ENCODE results near the gene USP6NL. TPM values are rescaled to one million over a fixed set of nuclear protein-coding genes. Genes with fewer than 3 reads are reported as not detected.

USP6NL gene
- total RNA-seq, 2 experiments from 2014 or later: 2.3 to 2.5 TPM

DNA sequence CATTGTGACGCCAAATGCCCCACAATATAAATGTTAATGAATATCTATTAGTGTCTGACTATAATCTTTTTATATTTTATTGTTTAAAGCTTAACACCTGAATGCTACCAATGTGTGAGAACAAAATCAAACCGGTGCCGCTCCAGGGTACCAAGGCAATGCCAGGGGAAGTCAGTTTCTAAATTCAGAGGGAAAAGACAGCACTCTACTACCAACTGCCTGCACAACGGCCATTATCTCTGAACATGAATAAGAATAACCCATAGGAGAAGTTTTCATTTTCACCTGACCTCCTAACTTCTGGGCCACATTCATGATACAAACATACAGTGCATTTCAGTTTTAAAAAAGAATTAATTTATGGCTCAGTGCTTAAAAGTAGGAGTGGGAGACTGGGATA is 21.7 kb downstream of the USP6NL start:
- Mint-ChIP-seq H3K27ac (no peak overlapping the region), H3K9me3 (no peaks in the 10 kb centered on the region), H3K4me1 (ENCODE audit: low read depth) (peaks cover 9% of the 10 kb centered on the region), H3K27me3 (peaks cover 2% of the 10 kb centered on the region), H3K36me3 (ENCODE audit: low read depth) (peaks cover 5% of the 10 kb centered on the region), H3K4me3 (no peak overlapping the region)
- CTCF ChIA-PET: no interaction called here
- TF ChIP-seq CTCF (IDR thresholded peaks at IDR 0.05): no peak
- DNase-seq (no peak), ATAC-seq (no peak)
- POLR2A ChIA-PET: no interaction called here
- intact Hi-C loops (cut with micrococcal nuclease): no loop called here

DNA sequence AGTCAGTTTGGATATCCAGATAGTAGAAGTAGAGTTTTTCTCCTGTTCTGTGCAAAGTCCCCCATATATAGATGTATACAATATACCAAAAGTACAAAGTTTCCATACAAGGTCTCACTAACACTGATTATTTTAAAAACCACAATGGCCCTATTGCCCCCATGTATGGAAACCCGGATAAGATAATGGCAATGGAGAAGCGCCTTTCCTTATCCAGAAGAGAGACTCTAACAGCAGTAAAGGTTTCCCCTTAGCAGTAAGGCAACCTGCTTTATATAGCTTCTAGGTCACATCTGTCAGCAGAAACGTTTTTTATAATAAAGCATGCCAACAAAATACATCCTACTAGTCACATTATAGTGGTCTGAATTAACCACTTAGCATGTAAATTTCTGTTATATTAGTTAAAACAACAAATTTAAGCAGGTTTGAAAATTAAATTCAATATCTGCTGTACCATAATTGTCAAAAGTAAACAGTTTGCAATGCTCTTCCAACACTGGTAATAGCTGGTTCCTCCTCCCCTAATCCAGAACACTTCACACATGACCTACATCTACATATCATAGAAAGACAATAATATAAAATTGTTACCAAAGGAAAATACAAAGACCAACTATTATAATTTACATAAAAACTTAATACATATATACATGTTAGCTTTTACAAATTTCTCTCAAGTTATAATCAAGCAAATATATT is 22.4 kb downstream of the USP6NL start:
- no peak for DNase-seq
- H3K36me3 Mint-ChIP-seq (ENCODE audit: low read depth): peaks cover 5% of the 10 kb centered on the region
- H3K4me3 Mint-ChIP-seq: no peak overlapping the region
- intact Hi-C loops (cut with micrococcal nuclease): no loop called here
- no peak overlapping the region for H3K27ac Mint-ChIP-seq
- no peak for ATAC-seq
- no peaks in the 10 kb centered on the region for H3K9me3 Mint-ChIP-seq
- CTCF ChIA-PET: interaction anchor here (2.0 kb wide), 1 partner anchor 73 kb away, joined by 7 read pairs; no protein-coding TSS in a partner anchor
- TF ChIP-seq CTCF (IDR thresholded peaks at IDR 0.05): no peak
- POLR2A ChIA-PET: no interaction called here
- peaks cover 9% of the 10 kb centered on the region for H3K4me1 Mint-ChIP-seq (ENCODE audit: low read depth)
- H3K27me3 Mint-ChIP-seq: peaks cover 2% of the 10 kb centered on the region

- no peak for TF ChIP-seq CTCF (IDR thresholded peaks at IDR 0.05)
- intact Hi-C loops (cut with micrococcal nuclease): no loop called here
- peaks cover 9% of the 10 kb centered on the region for H3K4me1 Mint-ChIP-seq (ENCODE audit: low read depth)
- peaks cover 2% of the 10 kb centered on the region for H3K27me3 Mint-ChIP-seq
- ATAC-seq: no peak
- no peaks in the 10 kb centered on the region for H3K9me3 Mint-ChIP-seq
- DNase-seq: no peak
- H3K36me3 Mint-ChIP-seq (ENCODE audit: low read depth): peaks cover 5% of the 10 kb centered on the region
- H3K27ac Mint-ChIP-seq: no peak overlapping the region
- ChIA-PET CTCF (interaction anchor here (0.8 to 2.0 kb wide), 2 partner anchors 10 to 72 kb away, joined by 3 to 7 read pairs; no protein-coding TSS in a partner anchor), POLR2A (interaction anchor here (0.9 kb wide), 1 partner anchor 157 kb away, joined by 3 read pairs; no protein-coding TSS in a partner anchor)
- H3K4me3 Mint-ChIP-seq: no peak overlapping the region
Measured at GRCh38 chr10:11587722-11588259, 23.7 kb downstream of the USP6NL start.

DNA sequence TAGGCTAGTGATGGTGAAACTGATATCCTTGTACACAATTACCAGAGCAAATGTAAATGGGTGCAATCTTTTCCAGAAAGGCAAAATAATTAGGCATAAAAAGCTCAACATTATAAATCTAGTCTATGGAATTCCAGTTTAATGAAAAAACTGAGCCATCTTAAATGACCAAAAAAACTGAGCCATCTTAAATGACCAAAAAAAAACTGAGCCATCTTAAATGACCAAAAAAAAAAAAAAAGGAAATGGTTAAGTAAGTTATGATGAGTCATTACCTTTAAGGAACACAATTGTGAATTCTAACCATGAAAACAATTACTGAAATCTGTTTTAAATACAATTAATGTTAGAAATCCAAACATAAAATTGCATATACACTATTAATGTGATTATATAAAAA is 25.3 kb downstream of the USP6NL start:
- ATAC-seq: no peak
- no peak for DNase-seq
- no peaks in the 10 kb centered on the region for H3K9me3 Mint-ChIP-seq
- peaks cover 5% of the 10 kb centered on the region for H3K36me3 Mint-ChIP-seq (ENCODE audit: low read depth)
- CTCF ChIA-PET: no interaction called here
- POLR2A ChIA-PET: no interaction called here
- H3K27ac Mint-ChIP-seq: no peak overlapping the region
- peaks cover 16% of the 10 kb centered on the region for H3K4me1 Mint-ChIP-seq (ENCODE audit: low read depth)
- no peak for TF ChIP-seq CTCF (IDR thresholded peaks at IDR 0.05)
- peaks cover 2% of the 10 kb centered on the region for H3K27me3 Mint-ChIP-seq
- H3K4me3 Mint-ChIP-seq: no peak overlapping the region
- intact Hi-C loops (cut with micrococcal nuclease): no loop called here

DNA sequence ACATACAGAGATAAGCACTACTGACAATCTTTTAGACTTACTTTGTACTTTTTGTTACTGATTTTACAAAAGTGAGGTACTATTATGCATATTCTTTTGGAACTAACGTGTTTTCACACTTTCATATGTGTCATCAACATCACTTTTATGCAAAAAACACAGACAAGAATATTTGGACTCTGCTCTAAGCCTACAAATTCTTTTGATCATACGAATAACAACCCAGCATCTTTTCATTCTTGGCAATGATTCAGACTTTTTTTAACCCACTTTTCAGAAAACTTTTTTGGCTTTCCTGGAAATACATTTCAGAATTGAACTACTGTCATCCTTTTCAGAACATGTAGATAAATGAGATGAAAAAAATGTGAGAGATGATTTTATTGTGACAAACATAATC is 30.2 kb downstream of the USP6NL start:
- TF ChIP-seq CTCF (IDR thresholded peaks at IDR 0.05): no peak
- no peaks in the 10 kb centered on the region for H3K27me3 Mint-ChIP-seq
- H3K4me1 Mint-ChIP-seq (ENCODE audit: low read depth): peaks cover 33% of the 10 kb centered on the region
- H3K4me3 Mint-ChIP-seq: no peak overlapping the region
- DNase-seq (no peak), ATAC-seq (peak; percentile 62)
- peak overlapping the region; percentile 59 for H3K27ac Mint-ChIP-seq
- intact Hi-C loops (cut with micrococcal nuclease): no loop called here
- peaks cover 5% of the 10 kb centered on the region for H3K36me3 Mint-ChIP-seq (ENCODE audit: low read depth)
- no peaks in the 10 kb centered on the region for H3K9me3 Mint-ChIP-seq
- ChIA-PET POLR2A (no interaction called here), CTCF (no interaction called here)
